HepG2 (cell line): Measurements from ENCODE around the gene ARHGAP35. TPM values are rescaled to one million over a fixed set of nuclear protein-coding genes. Genes with fewer than 3 reads are reported as not detected.

Experiments used
- ADNP ChIP-seq: sonication (generic); formaldehyde crosslinking; IDR thresholded peaks from 2 replicates; pipeline ENCODE4 v1.4.0; 2020; ENCODE audit warnings: missing genetic modification reagents
- AHDC1 ChIP-seq: sonication (generic); formaldehyde crosslinking; IDR thresholded peaks from 2 replicates; pipeline ENCODE4 v1.5.1; 2020; ENCODE audit warnings: mild to moderate bottlenecking, missing genetic modification reagents, borderline replicate concordance
- ESRRA ChIP-seq: sonication (generic); formaldehyde crosslinking; IDR thresholded peaks from 2 replicates; pipeline ENCODE4 v1.5.1; 2020; ENCODE audit warnings: mild to moderate bottlenecking, low read depth, missing genetic modification reagents
- FOXJ3 ChIP-seq: sonication (generic); formaldehyde crosslinking; IDR thresholded peaks from 2 replicates; pipeline ENCODE4 v1.4.0; 2020; ENCODE audit warnings: missing genetic modification reagents, mild to moderate bottlenecking, borderline replicate concordance
- JARID2 ChIP-seq: sonication (generic); formaldehyde crosslinking; IDR thresholded peaks from 2 replicates; pipeline ENCODE4 v1.8.1; 2023; ENCODE audit warnings: missing genetic modification reagents, inconsistent platforms; ENCODE audit not compliant: insufficient replicate concordance
- MIER2 ChIP-seq: IDR thresholded peaks from 2 replicates; pipeline ENCODE4 v1.6.1; 2016; ENCODE audit warnings: missing biosample characterization, missing genetic modification reagents
- PATZ1 ChIP-seq: sonication (generic); formaldehyde crosslinking; IDR thresholded peaks from 2 replicates; pipeline ENCODE4 v1.4.0; 2020; ENCODE audit warnings: missing genetic modification reagents
- SRSF1 ChIP-seq: fragments of 200-400 bp; formaldehyde crosslinking; optimal IDR thresholded peaks from 2 replicates; pipeline ENCODE3; 2017; ENCODE audit warnings: mild to moderate bottlenecking, low read depth, low read length, moderate library complexity
- TEAD3 ChIP-seq: optimal IDR thresholded peaks from 2 replicates; pipeline ENCODE3; 2016; ENCODE audit warnings: borderline replicate concordance
- THAP9 ChIP-seq: sonication (generic); formaldehyde crosslinking; IDR thresholded peaks from 2 replicates; pipeline ENCODE4; 2020; ENCODE audit warnings: missing genetic modification reagents, mild to moderate bottlenecking, borderline replicate concordance
- ZNF10 ChIP-seq: sonication (generic); formaldehyde crosslinking; IDR thresholded peaks from 2 replicates; pipeline ENCODE4 v1.4.0; 2020; ENCODE audit warnings: mild to moderate bottlenecking, low read depth, missing genetic modification reagents, borderline replicate concordance
- ZNF24 ChIP-seq: fragments of 450-650 bp; IDR thresholded peaks from 2 replicates; pipeline ENCODE4 v1.6.1; 2017; ENCODE audit warnings: antibody characterized with exemption, mild to moderate bottlenecking
- ZNF296 ChIP-seq: sonication (generic); formaldehyde crosslinking; conservative IDR thresholded peaks from 2 replicates; pipeline ENCODE4 v1.5.0; 2020; ENCODE audit warnings: mild to moderate bottlenecking, missing genetic modification reagents
- ZNF33A ChIP-seq: sonication (generic); formaldehyde crosslinking; IDR thresholded peaks from 2 replicates; pipeline ENCODE4 v1.5.1; 2020; ENCODE audit warnings: missing genetic modification reagents, mild to moderate bottlenecking, moderate library complexity, borderline replicate concordance
- ZNF549 ChIP-seq: sonication (generic); formaldehyde crosslinking; IDR thresholded peaks from 2 replicates; pipeline ENCODE4 v1.5.0; 2020; ENCODE audit warnings: missing genetic modification reagents
- ZNF644 ChIP-seq: IDR thresholded peaks from 2 replicates; pipeline ENCODE4 v1.6.1; 2016; ENCODE audit warnings: low read depth
- ZNF678 ChIP-seq: sonication (generic); formaldehyde crosslinking; IDR thresholded peaks from 2 replicates; pipeline ENCODE4 v1.4.0; 2020; ENCODE audit warnings: mild to moderate bottlenecking, missing genetic modification reagents
- ZNF83 ChIP-seq: sonication (generic); formaldehyde crosslinking; IDR thresholded peaks from 2 replicates; pipeline ENCODE4 v1.4.0; 2020; ENCODE audit warnings: missing genetic modification reagents, mild to moderate bottlenecking, borderline replicate concordance
- polyA plus RNA-seq, 8 experiments: library from polyadenylated mRNA; depleted of rRNA in 3 of 8; stranded (reverse) in 7 of 8; unstranded in 1 of 8; fragments of >200 nt; fragmentation: Illumina TruSeq in 4 of 8; extraction: Trizol in 4 of 8; gene quantifications; 2 replicates each; pipeline versions ENCODE4 v1.2.1 to v1.2.3, GENCODE V29; 2011 to 2016; ENCODE audit warnings: low read depth in 4 of 8, missing spikeins in 1 of 8, mixed read lengths in 1 of 8; ENCODE audit not compliant: insufficient read depth in 1 of 8
- total RNA-seq, 5 experiments: library from RNA; depleted of rRNA; stranded (reverse); fragments of >200 nt; fragmentation: Illumina TruSeq; extraction: Trizol; gene quantifications; 2 replicates each; pipeline ENCODE4 v1.2.3, GENCODE V29; 2016; ENCODE audit warnings: low read depth in 1 of 5

ARHGAP35 gene
- total and polyA plus RNA-seq, 2 of the 13 experiments (the other 11 are each of a cell fraction or from before 2014, with no cell fraction given) = 30.1 to 30.2 TPM

- TF ChIP-seq AHDC1 (CRISPR knock-in tag) (peak; percentile 53; the same call in 1 of the 2 replicates), ZNF296 (CRISPR knock-in tag) (no peak), ADNP (peak; percentile 87), ZNF644 (CRISPR knock-in tag) (0 out of 2 replicates have a peak, but pooled peaks have one; percentile 42), ZNF10 (no peak), ZNF678 (CRISPR knock-in tag) (no peak), ZNF549 (CRISPR knock-in tag) (no peak), ESRRA (CRISPR knock-in tag) (0 out of 2 replicates have a peak, but pooled peaks have one; percentile 46), FOXJ3 (CRISPR knock-in tag) (peak; percentile 20; the same call in 1 of the 2 replicates), SRSF1 (no peak), MIER2 (CRISPR knock-in tag) (no peak), ZNF24 (no peak), TEAD3 (CRISPR knock-in tag) (peak; percentile 52), ZNF33A (CRISPR knock-in tag) (no peak), PATZ1 (CRISPR knock-in tag) (no peak; the same call in 1 of the 2 replicates), THAP9 (CRISPR knock-in tag) (peak; percentile 17; the same call in 1 of the 2 replicates), JARID2 (CRISPR knock-in tag) (peak; percentile 64), ZNF83 (CRISPR knock-in tag) (no peak)
These were observed 4.5 kb upstream of the ARHGAP35 start (continued) for GRCh38 chr19:46856062-46857022.
